CD8-positive, alpha-beta memory T cell (primary cell): ENCODE measurements around the gene AP5M1. TPM values are rescaled to one million over a fixed set of nuclear protein-coding genes. Genes with fewer than 3 reads are reported as not detected.

ENCODE experiments used
- CTCF ChIA-PET: fragments of 350-600 bp; sonication (Branson Sonifier 250); formaldehyde crosslinking; loops from one replicate; lab custom pipeline; 2021; ENCODE audit warnings: antibody characterized with exemption; lab: Charles Lee
- POLR2A ChIA-PET: fragments of 350-600 bp; sonication (Branson Sonifier 250); formaldehyde crosslinking; loops from one replicate; lab custom pipeline; 2021; ENCODE audit warnings: antibody characterized with exemption; lab: Charles Lee
- DNase-seq, 5 donors: peaks; one replicate each; pipeline versions ENCODE4 v3.0.0 to v3.0.0-alpha.2; 2020 to 2022; ENCODE audit warnings: mixed read lengths in 1 of 5
- H3K27ac ChIP-seq: one replicate; pipeline ENCODE4 v1.7.0; 2013; ENCODE audit warnings: low read depth, mild to moderate bottlenecking, low read length, moderate library complexity
- H3K27me3 ChIP-seq: 2 replicates; pipeline ENCODE4 v1.7.0; 2013; ENCODE audit warnings: low read length, mild to moderate bottlenecking; ENCODE audit not compliant: insufficient read depth, poor library complexity, severe bottlenecking
- H3K36me3 ChIP-seq: 2 replicates; pipeline ENCODE4 v1.7.0; 2013; ENCODE audit warnings: mild to moderate bottlenecking, low read length, moderate library complexity; ENCODE audit not compliant: insufficient read depth
- H3K4me1 ChIP-seq: 2 replicates; pipeline ENCODE4 v1.7.0; 2013; ENCODE audit warnings: mild to moderate bottlenecking, low read length, moderate library complexity; ENCODE audit not compliant: insufficient read depth
- H3K4me3 ChIP-seq: 2 replicates; pipeline ENCODE4 v1.7.0; 2013; ENCODE audit warnings: mild to moderate bottlenecking, low read length
- H3K9me3 ChIP-seq: 2 replicates; pipeline ENCODE4 v1.7.0; 2013; ENCODE audit warnings: mild to moderate bottlenecking, low read length
- H3K27ac Mint-ChIP-seq, 8 donors: one replicate each; pipeline ENCODE4 v1.8.0; 2020 to 2021; ENCODE audit warnings: mixed read lengths in 8 of 8, mild to moderate bottlenecking in 6 of 8, inconsistent platforms in 3 of 8, moderate library complexity in 3 of 8
- H3K27me3 Mint-ChIP-seq, 2 donors: one replicate each; pipeline ENCODE4 v1.8.0; 2020 to 2021; ENCODE audit warnings: mixed read lengths in 2 of 2, mild to moderate bottlenecking in 1 of 2, moderate library complexity in 1 of 2
- H3K36me3 Mint-ChIP-seq, 3 donors: one replicate each; pipeline ENCODE4 v1.8.0; 2020 to 2021; ENCODE audit warnings: mixed read lengths in 3 of 3, inconsistent platforms in 1 of 3, mild to moderate bottlenecking in 1 of 3
- H3K4me1 Mint-ChIP-seq, 3 donors: one replicate each; pipeline ENCODE4 v1.8.0; 2020 to 2021; ENCODE audit warnings: mixed read lengths in 3 of 3, inconsistent platforms in 1 of 3, mild to moderate bottlenecking in 1 of 3
- H3K4me3 Mint-ChIP-seq, 7 donors: one replicate each; pipeline ENCODE4 v1.8.0; 2020 to 2021; ENCODE audit warnings: mixed read lengths in 7 of 7, mild to moderate bottlenecking in 6 of 7, moderate library complexity in 4 of 7, inconsistent platforms in 2 of 7
- H3K9me3 Mint-ChIP-seq, 5 donors: one replicate each; pipeline ENCODE4 v1.8.0; 2020 to 2022; ENCODE audit warnings: mixed read lengths in 5 of 5, mild to moderate bottlenecking in 3 of 5, moderate library complexity in 2 of 5, inconsistent platforms in 1 of 5
- polyA plus RNA-seq: library from polyadenylated mRNA; unstranded; fragments of 300-500 nt; fragmentation: Illumina TruSeq; gene quantifications from one replicate; pipeline ENCODE4 v1.2.3, GENCODE V29; 2021
- total RNA-seq, 2 experiments: library from RNA; stranded (reverse); gene quantifications; one replicate each; pipeline ENCODE4 v1.2.3, GENCODE V29; 2021

The AP5M1 gene
- total and polyA plus RNA-seq, 3 experiments from 2014 or later = 40.9 to 44.2 (median 42.4) TPM

- peaks cover 13 to 46% of the 10 kb centered on the region in 2 donors for H3K27me3 Mint-ChIP-seq
- no peak overlapping the region for H3K4me3 ChIP-seq
- no peak overlapping the region for H3K4me3 Mint-ChIP-seq
- DNase-seq = no peak
- no peaks in the 10 kb centered on the region for H3K27me3 ChIP-seq
- CTCF ChIA-PET = no interaction called here
- H3K27ac Mint-ChIP-seq = no peak overlapping the region
- H3K36me3 ChIP-seq = no peaks in the 10 kb centered on the region
- H3K36me3 Mint-ChIP-seq = no peaks in the 10 kb centered on the region
- peaks cover 0 to 9% (median 0%) of the 10 kb centered on the region in 5 donors for H3K9me3 Mint-ChIP-seq
- POLR2A ChIA-PET = no interaction called here
- no peaks in the 10 kb centered on the region for H3K4me1 Mint-ChIP-seq
- H3K9me3 ChIP-seq = no peaks in the 10 kb centered on the region
- no peak overlapping the region for H3K27ac ChIP-seq
- no peaks in the 10 kb centered on the region for H3K4me1 ChIP-seq
Measured at GRCh38 chr14:57346741-57347140, 78.0 kb downstream of the AP5M1 start.

Other genes with a start within 250 kb of the AP5M1 start
- 10 to 100 TPM; 84.9 to 89.9 TPM for gene EXOC5, start 66 bp upstream of the AP5M1 start, total RNA-seq
- 52.8 TPM for gene EXOC5, start 66 bp upstream of the AP5M1 start, polyA plus RNA-seq
- gene NAA30, start 121.6 kb downstream of the AP5M1 start, total RNA-seq = 10 to 100 TPM; 24.0 to 25.1 TPM
- 11.4 TPM for gene NAA30, start 121.6 kb downstream of the AP5M1 start, polyA plus RNA-seq
- not detected for gene CCDC198, start 224.9 kb downstream of the AP5M1 start, total RNA-seq
- not detected for gene CCDC198, start 224.9 kb downstream of the AP5M1 start, polyA plus RNA-seq